Suppressor macrophage (primary cell): ENCODE results near the gene ZNF785.
"Not testable (repeated sequence)": the region's sequence is repeated elsewhere in the genome, so short reads cannot be mapped to it uniquely, and the experiment has no call there.

Experiments
- DNase-seq, 4 experiments: peaks; one replicate each; pipeline ENCODE4 v3.0.0-alpha.2; 2020 to 2022

The ZNF785 gene

DNA sequence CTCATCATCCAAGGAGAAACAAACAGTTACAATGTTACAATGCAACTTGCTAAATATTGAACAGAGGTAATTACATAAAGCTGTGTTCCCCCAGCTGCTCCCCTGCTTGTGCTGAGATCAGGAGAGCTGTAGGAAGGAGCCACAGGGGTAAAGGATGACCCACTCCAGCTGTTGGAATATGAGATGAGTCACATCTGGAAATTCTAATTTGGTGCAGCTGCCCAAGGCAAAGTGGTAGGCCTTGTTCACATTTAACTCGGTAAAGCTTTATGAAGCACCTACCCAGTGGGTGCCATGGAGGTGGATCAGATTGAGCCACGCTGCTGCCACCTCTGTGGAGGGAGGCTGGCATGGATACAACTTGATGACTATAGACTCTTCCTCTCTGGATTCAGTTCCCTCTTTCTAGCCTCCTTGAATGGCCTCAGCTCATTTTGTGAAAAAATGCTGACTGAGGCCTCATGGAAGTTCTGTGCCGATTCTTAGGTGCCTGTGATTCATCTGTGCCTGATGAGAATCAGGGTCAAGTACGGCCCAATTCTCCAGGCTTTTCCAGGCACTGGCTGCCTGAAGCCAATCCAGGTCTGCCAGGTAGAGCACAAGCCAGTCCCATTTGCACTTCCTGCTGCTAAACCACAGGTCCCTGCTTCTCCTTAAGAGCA is 17.2 kb upstream of the ZNF785 start:
- peak; percentile 63 to 84 (median 76) for DNase-seq

DNA sequence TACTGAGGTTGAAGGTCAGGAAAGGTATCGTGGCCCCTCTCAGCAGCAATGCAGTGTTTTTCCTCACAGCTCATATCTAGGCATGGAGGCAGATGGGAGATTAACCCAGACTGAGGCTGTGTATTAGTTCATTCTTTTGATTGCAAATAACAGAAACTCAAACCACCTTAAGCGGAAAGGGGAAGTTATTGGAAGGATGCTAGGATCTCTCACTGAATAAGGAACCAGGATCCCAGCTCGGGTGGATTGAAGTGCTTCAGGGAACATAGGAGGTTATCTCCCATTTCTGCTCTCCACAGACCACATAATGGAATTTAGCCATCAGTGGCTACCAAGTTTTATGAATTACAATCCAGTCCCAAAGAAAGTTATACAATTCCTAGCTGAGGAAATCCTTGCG is 16.5 kb upstream of the ZNF785 start:
- peak; percentile 49 to 75 (median 65) for DNase-seq

DNA sequence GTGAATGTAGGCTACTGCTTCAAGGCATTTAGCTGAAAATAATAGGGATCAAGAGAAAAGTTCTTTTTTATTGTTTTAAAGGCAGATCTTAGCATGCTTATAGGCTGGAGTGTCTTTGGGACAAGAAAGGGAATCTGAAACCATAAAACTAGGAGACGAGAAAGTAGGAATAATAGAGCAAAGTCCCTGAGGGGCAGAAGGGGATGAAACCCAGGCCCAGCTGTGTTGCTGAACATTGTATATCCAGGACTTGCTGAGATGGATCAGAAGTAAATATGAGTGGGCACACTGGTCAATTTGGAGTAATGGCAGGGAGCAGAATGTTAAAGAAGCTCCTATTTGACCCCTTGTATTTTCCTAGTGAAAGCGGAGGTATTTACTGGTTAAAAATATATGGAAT is 15.4 kb upstream of the ZNF785 start:
- DNase-seq, result no peak

DNA sequence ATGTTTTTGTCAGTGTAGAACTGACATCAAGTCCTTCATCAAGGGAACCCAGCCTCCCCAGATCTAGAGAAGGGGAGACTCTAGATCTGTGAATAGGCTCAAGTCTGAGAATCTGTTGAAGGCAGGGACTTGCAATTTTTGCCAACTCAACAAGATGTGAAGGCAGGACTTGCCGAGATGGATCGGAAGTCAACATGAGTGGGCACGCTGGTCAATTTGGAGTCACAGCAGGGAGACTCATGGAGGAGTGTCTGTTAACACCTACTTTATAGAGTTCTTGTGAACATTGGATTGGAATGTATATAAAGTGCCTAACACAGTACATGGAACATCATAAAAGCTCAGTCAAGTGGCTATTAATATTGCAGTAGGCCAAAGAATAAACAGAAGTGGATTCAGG is 14.7 kb upstream of the ZNF785 start:
- no peak for DNase-seq

DNA sequence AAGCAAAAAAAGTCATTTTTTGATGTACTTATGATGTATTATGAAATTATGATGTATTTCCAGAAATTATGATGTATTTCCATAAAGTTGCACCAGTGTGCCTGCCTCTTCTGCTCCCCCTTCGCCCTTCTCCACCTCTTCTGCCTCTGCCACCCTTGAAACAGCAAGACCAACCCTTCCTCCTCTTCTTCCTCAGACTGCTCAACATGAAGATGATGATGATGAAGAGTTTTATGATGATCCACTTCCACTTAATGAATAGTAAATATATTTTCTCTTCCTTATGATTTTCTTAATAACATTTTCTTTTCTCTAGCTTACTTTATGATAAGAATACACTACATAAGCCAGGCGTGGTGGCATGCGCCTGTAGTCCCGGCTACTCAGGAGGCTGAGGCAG is 7.4 kb upstream of the ZNF785 start:
- DNase-seq, result no peak

DNA sequence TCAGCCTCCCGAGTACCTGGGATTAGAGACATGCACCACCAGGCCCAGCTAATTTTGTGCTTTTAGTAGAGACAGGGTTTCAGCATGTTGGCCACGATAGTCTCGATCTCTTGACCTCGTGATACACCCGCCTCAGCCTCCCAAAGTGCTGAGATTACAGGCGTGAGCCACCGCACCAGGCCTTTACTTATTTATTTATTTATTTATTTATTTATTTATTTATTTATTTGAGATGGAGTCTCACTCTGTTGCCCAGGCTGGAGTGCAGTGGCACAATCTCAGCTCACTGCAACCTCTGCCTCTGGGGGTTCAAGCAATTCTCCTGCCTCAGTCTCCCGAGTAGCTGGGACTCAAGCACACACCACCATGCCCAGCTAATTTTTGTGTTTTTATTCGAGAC is 5.4 kb upstream of the ZNF785 start:
- DNase-seq, result not testable (repeated sequence)

DNA sequence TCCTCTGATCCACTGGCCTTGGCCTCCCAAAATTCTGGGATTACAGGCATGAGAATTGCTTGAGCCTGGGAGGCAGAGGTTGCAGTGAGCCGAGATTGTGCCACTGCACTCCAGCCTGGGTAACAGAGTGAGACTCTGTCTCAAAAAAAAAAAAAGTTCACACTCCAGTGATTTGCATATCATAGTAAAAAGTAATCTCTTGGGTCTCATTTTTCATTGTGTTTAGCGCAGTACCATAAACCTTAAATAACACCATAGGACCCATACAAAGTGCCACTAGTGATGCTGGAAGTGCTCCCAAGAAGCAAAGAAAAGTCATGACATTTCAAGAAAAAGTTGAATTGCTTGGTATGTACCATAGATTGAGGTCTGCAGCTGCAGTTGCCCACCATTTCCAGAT is 4.1 kb upstream of the ZNF785 start:
- not testable (repeated sequence) for DNase-seq

DNA sequence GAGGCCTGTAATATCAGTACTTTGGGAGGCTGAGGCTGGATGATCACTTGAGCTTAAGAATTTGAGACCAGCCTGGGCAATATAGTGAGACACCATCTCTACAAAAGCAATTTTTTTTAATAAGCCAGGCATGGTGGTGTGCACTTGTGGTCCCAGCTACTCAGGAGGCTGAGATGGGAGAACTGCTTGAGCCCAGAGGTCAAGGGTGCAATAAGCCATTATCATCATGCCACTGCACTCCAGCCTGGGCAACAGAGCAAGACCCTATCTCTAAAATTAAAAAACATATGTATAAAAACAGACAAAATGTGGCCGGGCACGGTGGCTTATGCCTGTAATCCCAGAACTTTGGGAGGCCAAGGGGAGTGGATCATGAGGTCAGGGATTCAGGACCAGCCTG is 3.2 kb upstream of the ZNF785 start:
- DNase-seq, result no peak

DNA sequence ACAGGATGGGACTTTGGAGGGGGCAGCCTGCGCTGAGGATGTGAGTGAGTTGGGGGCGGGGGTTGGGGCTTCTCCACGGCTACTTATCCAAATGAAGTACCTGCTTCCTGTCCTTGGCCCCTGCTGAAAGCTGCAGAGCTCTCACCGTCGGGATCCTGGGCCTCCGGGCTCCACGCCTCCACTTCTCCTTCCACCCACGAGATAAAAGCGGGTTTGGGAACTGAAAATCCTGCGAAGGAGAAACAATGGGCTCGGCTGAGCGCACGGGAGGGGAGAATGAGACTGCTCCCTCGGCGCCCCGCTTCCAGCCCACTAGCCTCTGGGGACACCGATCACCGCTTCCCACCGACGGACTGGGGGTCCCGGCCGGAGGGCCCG is 486 bp downstream of the ZNF785 start:
- peak; percentile 55 to 80 (median 70) for DNase-seq

DNA sequence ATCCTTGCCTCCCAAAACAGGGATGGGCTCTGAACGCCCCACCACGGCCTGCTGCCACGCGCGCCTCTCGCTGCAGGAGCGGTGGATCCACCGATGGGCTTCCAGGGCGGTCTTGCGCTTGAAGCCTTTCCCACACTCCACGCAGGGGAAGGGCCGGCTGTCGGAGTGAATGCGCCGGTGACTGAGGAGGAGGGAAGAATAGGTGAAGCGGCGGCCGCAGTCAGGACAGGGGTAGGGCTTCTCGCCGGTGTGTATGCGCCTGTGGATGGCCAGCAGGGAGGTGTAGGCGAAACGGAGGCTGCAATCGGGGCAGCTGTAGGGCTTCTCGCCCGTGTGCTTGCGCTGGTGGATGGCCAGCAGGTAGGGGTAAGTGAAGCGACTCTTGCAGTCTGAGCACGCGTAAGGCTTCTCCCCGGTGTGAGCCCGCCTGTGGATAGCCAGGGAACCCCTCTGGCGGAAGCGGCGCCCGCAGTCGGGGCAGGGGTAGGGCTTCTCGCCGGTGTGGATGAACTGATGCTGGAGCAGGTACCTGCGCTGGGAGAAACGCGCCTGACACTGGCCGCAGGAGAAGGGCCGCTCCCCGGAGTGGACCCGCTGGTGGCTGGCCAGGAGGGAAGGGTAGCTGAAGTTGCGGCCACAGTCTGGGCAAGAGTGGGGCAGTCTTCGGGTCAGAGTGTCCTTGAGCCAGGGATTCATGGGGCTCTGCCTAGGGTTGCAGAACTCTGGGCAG is 2.7 kb downstream of the ZNF785 start:
- no peak for DNase-seq

DNA sequence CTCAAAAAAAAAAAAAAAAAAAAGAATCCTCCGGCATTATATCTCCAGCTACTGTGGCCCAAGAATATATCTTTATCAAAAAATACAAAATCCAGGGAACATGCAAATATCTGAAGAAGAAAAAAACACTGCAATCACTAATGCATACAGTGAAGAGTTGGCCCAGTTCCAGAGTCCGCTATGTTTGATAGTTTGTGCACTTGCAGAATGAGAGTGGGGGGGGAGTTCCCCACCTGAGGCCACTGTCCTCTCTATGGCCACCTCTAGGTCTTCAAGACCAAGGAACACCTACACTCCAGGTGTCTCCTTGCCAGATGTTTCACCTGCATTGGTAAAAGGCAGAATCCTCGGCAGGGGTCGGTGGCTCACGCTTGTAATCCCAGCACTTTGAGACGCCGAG is 4.0 kb downstream of the ZNF785 start:
- no peak for DNase-seq

DNA sequence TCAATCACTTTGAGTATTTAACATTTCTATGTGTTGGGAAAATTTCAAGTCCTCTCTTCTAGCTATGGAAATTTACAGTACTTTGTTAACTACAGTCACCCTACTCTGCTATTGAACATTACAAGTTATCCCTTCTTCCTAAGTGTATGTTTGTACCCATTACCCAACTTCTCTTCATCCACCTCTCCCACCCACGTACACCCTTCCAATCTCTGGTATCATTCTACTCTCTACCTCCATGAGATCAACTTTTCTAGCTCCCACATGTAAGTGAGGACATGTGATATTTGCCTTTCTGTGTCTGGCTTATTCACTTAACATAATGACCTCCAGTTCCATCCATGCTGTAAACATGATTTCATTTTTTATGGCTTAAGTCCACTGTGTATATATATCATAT is 10.8 kb downstream of the ZNF785 start:
- no peak for DNase-seq

DNA sequence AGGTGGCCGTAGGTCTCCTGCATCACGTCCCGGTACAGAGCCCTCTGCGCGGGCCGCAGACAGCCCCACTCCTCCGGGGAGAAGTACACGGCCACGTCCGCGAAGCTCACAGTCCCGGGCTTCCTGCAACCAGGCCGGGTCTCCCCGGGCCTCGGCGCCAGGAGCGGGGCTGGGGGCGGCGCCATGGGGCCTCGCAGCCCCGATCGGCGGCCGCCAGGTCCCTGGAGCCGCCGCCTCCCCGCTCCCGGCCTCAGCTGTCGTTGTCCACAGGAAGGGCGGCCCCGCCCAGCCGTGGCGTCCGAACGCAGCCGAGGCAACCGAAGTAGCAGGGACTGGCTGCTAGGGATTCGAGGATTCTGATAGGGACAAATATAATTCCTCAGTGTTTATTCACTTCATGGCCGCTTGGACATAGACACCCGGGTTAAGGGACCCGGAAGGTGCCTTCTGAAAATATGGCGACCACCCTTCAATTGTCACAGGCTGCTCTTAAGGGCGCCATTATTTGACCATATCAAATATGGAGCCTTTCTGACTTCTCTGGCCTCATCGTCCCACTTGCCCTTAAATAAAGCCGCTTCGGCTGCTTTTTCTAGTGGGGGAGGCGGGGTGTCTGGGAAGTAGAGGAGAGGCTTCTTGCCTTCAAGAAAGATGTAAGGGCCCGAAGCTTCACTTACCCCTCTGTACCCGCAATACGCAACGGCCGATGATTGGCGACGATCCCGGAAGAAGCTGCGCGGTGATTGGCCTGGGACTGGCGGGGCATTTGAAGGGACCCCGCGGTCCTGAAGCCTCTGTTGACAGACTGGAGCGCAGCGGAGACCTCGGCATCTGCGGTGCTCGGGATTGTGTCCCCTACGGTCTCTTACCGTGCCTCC is 13.8 kb downstream of the ZNF785 start, which contains the start of gene ZNF688:
Gene ZNF688, minus strand, starts transcription at position 270 of the 878 bp plus-strand sequence. Its CDS starts 85 bp downstream, at position 185.
- peak; percentile 93 to 97 (median 96) for DNase-seq

DNA sequence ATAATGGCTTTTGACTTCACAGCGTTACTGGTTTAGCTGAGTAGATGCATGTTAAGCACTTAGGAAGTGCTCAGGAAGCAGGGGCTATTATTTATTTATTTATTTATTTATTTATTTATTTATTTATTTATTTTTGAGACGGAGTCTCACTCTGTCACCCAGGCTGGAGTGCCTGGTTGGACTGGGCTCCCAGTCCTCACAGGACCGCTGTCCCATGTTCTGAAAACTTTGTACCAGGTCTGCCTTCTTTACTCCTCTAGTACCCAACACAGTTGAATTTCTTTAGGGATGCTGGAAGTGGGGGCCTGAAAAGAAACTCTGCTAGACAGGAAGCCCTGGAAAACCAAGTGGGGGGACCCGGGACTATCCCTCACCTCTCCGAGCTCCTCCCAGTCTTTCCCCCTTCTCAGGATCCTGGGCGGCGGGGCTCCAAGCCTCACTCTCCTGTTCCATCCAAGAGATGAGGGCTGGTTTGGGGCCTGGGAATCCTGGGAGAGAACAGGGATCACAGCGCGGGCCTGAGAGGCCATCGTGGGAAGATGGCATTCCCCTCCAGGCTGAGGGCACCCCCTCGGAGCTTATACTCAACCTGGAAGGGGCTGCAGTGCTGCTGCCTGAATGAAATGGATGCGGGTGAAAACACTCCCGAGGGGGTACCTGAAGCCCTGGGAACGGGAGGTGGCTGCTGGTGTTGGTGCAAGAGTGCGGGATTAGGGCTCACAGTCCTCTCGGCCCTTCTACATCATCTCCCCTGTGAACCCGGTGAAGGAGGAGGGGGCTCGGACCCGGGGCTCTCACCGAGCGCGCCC is 14.7 kb downstream of the ZNF785 start:
- peak in 2 of 4 experiments; percentile 24 to 29 for DNase-seq

DNA sequence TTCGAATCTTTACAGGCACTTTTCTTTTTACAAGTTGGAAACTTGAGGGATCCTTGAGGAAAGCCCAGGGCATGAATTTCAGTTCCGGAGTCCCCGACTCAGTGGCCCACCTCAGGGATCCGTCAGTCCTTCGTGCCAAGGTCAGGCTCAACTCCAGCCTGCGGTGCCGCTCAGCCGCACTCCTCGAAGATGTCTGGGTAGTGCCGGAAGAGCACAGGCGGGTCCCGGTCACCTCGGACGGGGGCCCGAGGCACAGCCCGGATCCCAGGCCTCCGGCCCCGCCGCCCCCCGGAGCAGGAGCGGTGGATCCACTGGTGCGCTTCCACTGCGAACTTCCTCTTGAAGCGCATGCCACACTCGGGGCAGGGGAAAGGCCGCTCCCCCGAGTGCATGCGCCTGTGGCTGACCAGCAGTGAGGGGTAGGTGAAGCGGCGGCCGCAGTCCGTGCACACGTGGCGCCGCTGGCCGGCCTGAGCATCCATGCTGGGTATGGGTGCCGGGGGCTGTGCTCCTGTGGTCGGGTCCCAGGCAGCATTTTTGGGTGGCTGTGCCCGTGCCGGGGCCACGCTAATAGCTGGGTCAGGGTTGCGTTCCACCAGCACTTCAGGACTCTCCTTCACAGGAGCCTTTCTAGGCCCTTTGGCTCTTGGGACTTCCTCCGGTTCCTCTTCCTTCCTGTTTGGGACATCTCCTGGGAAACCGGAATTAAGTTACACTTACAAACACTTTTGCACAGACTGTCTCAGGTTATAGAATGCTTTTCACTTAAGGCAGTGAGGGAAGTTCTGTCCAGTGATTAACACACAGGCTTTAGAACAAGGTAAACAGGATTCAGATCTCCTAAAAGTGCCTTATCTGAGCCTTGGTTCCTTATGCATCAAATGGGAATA is 15.5 kb downstream of the ZNF785 start:
- peak in 3 of 4 experiments; percentile 37 to 41 (median 41) for DNase-seq

DNA sequence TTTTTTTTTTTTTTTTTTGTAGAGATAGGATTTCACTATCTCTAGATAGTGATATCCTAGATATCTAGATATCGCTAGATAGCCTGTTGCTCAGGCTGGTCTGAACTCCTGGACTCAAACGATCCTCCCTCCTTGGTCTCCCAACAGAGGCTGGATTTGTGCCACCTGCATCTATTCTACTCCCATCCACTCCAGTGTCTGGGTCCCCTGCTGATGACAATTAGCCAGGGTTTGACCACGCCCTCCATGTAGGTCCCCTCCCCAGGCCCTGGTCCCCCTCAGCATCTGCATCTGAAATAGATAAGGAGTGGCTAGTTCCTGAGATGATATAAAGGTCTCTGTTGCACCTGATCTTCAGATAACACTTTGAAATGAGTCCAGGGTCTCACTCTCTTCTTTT is 16.2 kb downstream of the ZNF785 start:
- no peak for DNase-seq

DNA sequence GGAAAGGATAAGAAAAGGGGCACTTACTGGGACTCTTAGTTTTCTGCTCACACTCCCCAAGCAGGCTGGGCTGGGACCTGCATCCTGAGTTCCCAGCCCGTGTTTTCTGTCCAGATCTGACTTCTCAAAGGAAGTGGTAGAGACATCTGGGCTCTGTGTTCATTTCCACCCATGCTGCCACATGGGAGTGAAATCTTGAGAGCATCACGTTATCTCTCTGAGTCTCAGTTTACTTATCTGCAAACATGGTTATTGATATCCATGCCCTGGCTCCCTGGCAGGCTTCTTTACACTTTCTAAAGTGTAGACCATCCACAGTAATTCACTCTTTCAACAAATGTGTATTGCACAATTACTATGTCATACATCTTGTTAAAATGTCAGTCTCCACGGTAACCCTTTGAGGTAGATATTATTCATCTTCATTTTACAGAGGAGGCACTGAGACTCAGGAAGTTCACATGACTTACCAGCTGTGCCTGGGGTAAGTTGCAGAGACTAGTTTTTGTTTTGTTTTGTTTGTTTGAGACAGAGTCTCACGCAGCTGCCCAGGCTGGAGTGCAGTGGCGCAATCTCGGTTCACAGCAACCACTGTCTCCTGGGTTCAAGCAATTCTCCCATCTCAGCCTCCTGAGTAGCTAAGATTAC is 17.4 kb downstream of the ZNF785 start:
- peak; percentile 76 to 93 (median 86) for DNase-seq

DNA sequence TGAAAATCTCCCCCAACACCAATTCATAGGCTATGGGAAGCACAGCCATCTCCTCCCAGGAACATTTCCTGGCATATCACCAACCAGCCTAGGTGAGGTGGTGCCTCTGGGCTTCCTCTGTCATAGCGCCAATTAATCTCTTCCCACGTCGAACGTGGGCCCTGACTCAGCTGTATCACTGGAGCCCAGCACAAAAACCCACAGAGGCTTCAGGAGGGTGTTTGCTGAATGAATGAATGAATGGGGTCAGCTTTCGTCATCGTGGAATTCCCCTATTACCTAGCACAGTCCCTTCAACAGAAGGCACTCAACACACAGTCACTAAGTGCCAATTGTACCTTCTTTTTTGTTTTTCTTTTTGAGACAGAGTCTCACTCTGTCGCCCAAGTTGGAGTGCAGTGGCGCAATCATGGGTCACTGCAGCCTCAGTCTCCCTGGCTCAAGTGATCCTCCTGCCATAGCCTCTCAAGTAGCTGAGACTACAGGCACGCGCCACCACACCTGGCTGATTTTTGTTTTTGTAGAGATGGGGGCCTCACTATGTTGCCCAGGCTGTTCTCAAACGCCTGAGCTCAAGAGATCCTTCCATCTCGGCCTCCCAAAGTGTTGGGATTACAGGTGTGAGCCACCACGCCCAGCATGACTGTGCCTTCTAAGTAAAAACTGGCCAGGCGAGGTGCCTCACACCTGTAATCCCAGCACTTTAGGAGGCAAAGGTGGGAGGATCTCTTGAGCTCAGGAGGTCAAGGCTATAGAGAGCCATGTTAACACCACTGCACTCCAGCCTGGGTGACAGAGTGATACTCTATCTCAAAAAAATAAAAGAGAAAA is 18.1 kb downstream of the ZNF785 start:
- DNase-seq, result peak in 2 of 4 experiments; percentile 35 to 53

DNA sequence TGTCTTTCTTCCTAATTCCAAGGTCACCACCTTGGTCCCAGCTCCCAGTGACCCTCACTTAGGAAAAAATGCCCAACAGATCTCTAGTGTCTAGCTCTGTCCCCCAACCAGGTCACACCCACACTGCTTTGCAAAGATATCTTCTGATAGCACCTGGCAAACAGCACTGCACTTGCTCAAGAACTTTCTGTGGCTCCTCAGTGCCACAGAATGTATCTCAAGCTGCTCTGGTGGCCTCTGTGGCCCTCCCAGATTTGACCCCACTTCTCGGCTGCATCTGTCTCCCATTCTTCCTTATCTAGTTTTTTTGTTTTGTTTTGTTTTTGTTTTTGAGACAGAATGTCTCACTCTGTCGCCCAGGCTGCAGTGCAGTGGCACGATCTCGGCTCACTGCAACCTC is 19.0 kb downstream of the ZNF785 start:
- DNase-seq, result no peak

DNA sequence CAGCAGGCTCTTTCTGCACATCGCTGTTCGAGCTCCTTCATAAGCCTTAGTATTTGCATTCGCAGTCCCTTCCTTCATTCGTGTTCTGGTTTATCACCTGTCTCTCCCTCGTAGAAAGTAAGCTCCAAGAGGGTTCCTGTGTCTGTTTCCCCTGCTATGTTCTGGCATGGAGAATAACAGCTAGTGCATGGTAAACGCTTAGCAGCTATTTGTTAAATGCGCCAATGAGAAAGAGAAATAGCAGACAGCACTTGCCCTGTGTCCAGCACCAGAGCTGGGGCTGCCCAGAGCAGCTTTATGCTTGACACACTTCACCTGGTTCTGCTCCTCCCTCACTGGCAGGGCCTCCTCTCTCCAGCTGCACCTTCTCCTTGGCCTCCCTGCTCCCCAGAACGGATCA is 19.5 kb downstream of the ZNF785 start:
- DNase-seq, result no peak
